HS-27A (cell line): ENCODE data around the gene SHISA6.

Experiments used
- DNase-seq: peaks from one replicate; pipeline ENCODE4 v3.0.0-alpha.2; 2012; ENCODE audit warnings: low read depth, missing footprints

Gene SHISA6

DNA sequence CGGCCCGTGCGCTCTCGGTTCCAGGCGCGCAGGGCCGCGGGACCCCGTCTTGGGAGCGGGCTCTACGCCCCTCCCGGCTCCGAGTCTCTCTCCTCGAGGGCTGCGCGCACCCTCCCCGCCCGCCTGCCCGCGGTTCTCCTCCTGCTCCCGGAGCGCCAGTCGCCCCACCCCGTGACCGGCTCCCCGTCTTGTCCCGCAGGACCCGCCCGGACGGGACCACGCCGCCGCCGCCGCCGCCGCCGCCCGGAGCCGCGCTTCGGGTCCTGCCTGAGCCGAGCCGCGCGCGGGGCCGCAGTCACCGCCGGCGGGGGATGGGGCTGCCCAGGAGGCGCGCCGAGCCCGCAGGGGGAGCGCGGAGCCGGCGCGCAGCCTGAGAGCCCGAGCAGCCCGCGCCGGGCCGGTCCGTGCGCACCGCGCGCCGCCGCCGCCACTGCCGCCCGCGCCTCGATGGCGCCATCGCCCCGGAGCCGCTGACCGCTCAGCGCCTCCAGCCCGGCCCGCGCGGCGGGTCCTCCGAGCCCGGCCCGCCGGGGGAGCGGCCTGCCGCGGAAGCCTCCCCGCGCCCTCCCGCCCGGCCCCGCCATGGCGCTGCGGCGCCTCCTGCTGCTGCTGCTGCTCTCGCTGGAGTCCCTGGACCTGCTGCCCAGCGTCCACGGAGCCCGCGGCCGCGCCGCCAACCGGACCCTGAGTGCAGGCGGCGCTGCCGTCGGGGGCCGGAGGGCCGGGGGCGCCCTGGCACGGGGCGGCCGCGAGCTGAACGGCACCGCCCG, at the start of gene SHISA6:
TSS of gene SHISA6 (plus strand) at position 373 of the 770 bp plus-strand sequence.
- DNase-seq: no peak

DNA sequence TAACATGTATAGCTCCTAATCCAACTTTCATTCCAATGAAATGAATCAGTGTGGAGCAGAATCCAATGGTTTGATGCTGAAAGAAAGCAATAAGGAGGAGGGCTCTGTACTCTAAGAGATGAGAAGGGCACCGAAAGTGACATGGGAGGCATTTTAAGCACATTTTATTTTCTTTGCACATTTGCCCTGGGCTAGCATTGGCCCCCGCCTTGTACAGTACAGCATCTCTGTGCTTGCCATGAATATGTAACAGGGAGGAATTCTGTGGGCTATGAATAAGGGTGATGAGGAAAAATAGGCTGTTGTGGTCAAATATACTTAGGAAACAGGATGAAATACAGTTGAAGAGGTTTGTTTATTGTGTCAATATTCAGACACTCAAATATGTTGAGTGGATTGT, 45.2 kb upstream of the SHISA6 start:
- DNase-seq: no peak

DNA sequence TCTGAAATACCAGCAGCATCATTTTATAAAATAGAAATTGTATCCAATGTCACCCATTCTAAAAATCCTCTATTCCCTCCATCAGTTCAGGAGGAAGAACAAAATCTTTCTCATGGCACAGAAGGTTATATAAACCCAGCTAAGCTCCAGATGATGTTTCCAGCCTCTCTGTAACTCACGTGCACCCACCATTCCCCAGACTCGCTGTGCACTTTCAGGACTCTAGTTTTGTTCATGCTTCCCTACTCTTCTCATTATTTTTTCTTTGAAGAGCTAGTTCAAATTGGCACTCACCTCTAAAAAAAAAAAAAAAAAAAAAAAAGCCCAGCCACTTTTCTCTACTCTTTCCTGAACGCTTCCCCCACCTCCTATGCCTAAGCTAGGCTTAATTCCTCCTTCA, 36.0 kb upstream of the SHISA6 start:
- no peak for DNase-seq

DNA sequence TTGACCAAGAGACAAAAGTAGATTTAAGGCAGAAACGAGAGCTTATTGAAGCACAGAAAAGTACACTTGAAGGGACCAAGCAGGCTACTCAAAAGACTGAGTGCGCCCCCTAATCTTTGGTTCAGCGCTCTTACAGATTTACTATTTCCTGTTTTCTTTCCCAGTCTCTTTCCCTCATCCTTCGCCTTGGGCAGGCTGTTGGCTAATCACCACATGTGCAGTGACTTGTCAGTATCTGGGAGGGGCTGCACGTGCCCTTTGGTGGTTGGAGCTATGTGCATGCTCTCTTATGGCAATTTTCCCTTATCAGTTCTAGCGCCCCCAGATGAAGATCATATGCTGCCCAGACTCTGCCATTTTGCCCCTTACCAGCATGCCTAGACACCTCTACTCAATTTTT, 35.4 kb upstream of the SHISA6 start:
- no peak for DNase-seq

DNA sequence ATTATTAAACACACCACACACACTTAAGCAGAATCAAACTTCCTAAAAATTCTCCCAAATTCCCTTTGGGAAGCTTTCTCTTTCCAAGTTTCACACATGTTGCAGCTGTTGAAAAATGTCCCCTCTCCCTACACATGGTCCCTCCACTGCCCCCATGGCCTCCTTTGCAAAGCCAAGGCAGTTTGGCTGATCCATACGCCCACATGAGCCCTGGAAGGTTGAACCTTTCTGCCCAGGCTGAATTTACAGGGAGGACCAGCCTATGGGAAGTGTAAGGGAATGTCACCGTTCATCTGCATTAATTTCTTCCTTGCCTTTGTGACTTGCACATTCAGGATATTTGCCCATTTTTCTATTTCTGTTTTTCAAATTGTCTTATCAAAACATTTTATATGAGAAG, 31.1 kb upstream of the SHISA6 start:
- DNase-seq: no peak

- DNase-seq: no peak
Measured at GRCh38 chr17:11212792-11213191, 28.2 kb upstream of the SHISA6 start.

GRCh38 chr17:11216976-11217375, 24.0 kb upstream of the SHISA6 start:
- no peak for DNase-seq

DNA sequence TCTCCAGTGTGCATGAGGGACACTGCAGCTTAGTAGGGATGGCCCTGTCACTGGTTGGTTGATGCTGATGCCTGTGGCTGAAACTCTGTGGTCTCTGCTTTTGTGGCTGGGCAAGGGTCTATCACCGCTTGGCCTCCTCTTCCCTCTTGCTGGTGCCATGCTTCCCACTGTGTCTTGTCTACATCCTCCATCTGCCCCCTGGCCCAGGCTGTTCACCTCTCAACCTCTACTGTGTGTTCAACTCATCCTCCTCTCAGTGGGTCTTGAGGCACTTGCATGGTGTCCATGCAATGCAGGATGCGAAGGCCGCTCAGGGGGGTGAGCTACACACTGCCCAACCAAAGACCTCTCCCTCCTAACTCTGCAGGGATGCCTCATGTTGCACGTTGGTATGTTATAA, 19.8 kb upstream of the SHISA6 start:
- no peak for DNase-seq

GRCh38 chr17:11221721-11222120, 19.3 kb upstream of the SHISA6 start:
- no peak for DNase-seq

- DNase-seq: no peak
Measured at GRCh38 chr17:11238705-11239104, 2.3 kb upstream of the SHISA6 start.

DNA sequence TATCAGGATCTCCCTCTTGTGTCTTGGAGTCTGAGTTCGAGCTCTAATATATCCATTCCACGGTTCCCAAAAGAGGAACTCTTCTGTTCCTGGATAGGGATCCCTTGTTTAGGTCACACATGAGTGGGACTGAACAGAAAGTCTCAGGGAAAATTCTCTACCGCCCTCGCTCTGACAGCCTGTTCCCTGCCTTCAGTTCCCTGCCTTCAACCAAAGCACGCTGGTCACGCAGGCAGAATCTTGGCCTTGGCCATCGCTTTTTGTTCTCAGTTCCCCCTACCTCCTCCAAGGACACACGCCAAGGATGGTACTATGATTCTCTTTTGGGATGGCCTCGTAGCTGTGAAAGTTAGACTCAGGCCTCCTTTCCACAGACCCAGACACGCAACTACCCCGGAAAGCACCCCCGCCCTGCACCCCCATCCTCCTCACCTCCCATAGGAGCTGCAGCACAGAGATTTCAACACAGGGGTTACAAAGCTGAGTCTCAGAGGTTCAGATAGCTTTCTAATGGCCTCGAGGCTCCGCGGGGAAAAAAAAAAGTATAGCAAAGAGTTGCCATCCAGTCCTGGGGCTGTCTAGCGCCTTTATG, 1.5 kb upstream of the SHISA6 start:
- DNase-seq: no peak

- no peak for DNase-seq
Measured at GRCh38 chr17:11240041-11240840, 772 bp upstream of the SHISA6 start.

GRCh38 chr17:11241611-11242226, 706 bp downstream of the SHISA6 start:
- no peak for DNase-seq

GRCh38 chr17:11242411-11242810, 1.4 kb downstream of the SHISA6 start:
- no peak for DNase-seq

DNA sequence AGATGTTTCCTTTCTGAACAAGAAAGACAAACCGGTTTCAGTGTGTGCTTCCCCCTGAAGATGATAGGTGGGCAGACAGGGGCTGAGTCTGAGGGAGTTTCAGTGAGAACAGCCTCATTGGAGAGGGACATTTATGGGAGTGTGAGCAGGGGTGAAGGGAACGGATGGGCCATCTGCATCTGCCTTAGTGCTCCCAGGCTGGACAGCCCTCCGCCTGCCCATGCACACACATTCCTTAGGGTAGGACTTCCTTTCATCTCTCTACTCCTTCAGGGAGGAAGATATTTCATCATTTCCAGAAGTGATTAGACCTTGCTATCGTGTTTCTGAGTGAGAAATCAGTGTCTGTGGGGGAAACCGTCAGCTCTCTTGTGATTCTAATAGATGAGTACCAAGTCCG, 3.8 kb downstream of the SHISA6 start:
- no peak for DNase-seq

GRCh38 chr17:11245187-11245586, 4.2 kb downstream of the SHISA6 start:
- DNase-seq: no peak

DNA sequence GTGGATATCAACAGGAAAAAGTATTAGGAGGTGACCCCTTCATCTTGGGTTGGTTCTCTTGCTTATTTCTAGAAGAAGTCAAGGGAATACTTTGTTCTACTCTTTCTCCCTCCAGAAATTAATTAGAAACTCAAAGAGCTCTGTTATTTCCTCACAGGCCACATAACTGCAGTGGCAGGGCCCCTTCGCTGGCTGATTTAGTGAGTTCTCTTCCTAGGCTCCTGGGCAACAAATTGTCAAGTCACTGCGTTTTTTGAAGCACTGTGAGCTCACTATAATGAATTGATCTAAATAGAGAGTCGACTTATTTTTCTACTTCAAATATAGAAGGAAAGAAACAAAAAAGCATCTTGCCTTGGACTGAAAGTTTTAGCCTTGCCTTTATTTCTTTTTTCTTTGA, 4.8 kb downstream of the SHISA6 start:
- DNase-seq: no peak

- no peak for DNase-seq
Measured at GRCh38 chr17:11250161-11250560, 9.1 kb downstream of the SHISA6 start.

GRCh38 chr17:11251561-11252107, 10.6 kb downstream of the SHISA6 start:
- DNase-seq: no peak

GRCh38 chr17:11252146-11252545, 11.1 kb downstream of the SHISA6 start:
- DNase-seq: no peak

DNA sequence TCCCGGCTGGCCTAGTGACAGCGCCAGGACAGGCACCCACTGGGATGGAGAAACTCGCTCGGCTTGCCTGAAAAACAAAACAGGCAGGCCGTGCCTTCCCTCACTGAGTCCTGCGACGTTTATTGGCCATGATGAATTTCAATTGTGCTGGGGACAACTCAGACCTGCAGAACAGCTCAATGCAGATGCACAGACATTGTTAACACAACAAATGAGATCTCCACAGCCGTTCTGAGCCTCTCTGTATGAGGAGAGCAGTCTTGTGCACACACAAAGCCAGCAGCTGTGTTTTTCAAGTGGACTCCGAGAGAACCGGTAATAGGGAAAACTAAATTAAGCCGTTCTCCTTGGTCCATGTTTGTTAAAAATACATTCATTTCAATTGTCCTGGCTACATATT, 15.9 kb downstream of the SHISA6 start:
- no peak for DNase-seq

DNA sequence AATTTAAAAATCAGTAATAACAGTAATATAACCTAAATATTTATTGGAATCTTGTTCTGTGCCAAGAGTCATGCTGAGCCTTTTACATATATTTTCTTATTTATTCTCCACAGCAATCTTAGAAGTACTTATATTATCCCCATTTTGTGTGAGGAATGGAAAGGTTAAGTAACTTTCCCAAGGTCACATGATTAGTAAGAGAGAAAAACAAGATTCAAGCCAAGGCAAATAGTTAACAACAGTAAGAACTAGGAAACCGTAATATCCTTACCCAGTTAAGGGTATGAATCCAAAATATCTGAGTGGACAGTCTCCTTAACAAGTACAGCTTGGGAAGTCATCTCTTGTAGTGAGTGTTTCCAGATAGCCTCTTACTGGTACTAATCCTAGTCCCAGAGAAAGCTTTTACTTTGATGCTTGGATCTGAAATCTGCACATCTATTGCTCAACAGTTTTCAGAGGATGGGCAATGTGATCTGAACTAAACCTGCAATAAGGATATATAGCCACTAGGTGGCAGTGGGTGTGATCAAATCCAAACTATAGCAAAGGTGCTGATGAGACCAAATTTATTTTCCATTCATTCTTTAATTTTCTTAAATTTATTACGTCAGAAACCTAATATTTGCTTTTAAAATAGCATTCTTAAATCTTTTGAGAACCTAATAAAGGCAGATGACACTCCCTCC, 23.3 kb downstream of the SHISA6 start:
- DNase-seq: no peak
